ENCODE data around the gene DYNC1I1. TPM values are rescaled to one million over a fixed set of nuclear protein-coding genes. Genes with fewer than 3 reads are reported as not detected.

The DYNC1I1 gene
- total and polyA plus RNA-seq, 2 of the 4 experiments (the other 2 are of a cell fraction) = under 0.01 to 0.15 TPM

DNA sequence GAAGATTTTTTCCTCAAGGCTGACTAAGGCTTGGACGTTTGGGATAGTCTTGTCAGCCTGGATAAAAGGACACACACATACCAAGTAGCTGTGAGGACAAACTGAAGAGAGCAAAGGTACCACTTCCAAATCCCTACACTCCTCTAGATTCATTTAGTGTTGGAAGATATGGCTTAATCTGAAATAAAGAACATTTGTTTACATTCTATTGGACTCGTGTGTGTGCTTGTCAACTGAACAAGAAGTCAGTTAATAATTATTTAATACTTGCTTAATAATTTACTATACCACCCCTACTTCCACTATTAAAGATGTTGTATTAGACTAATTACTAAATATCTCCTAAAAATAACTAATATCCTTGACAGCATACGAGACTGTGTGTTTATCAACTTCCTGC, 23.3 kb upstream of the DYNC1I1 start:
- no CpG with 5 or more reads among the region's 3 CpGs for WGBS, 2 experiments (ENCODE audit: extremely low coverage in 2 of 2, insufficient read length in 1 of 2)
- dilution Hi-C loops (cut with HindIII; ENCODE audit: low sequenced_read_pairs, unreplicated experiment) (no loop called here), in situ Hi-C loops (cut with MboI; ENCODE audit: low sequenced_read_pairs) (no loop called here), intact Hi-C loops (cut with micrococcal nuclease) (no loop called here)
- Histone ChIP-seq H3K56ac (ENCODE audit: extremely low read depth, insufficient read depth, low read length) (no peak overlapping the region), H4K20me1 (ENCODE audit: insufficient read depth, low read length) (no peaks in the 10 kb centered on the region), H3K4ac (ENCODE audit: low read depth, low read length) (no peak overlapping the region), H2BK120ac (ENCODE audit: low read depth, low read length) (no peak overlapping the region), H3K4me2 (ENCODE audit: low read depth, low read length) (no peak overlapping the region), H3K4me3 (ENCODE audit: insufficient read depth, low read depth, low read length) (no peak overlapping the region), H2AFZ (replicated peaks; ENCODE audit: low read length, poor library complexity) (no peak overlapping the region), H3K9me3 (ENCODE audit: control insufficient read depth, insufficient read depth, low read length) (no peaks in the 10 kb centered on the region), H3K9ac (ENCODE audit: low read depth, low read length) (no peak overlapping the region), H3K23ac (ENCODE audit: low read depth, low read length) (no peak overlapping the region), H2BK15ac (ENCODE audit: low read depth, low read length) (no peak overlapping the region), H3K4me1 (ENCODE audit: control insufficient read depth, insufficient read depth, low read length) (no peaks in the 10 kb centered on the region), H2AK9ac (replicated peaks; ENCODE audit: low read depth, low read length, poor library complexity) (no peak overlapping the region), H3K27me3 (ENCODE audit: control insufficient read depth, insufficient read depth, low read length) (no peaks in the 10 kb centered on the region), H2BK5ac (ENCODE audit: low read depth, low read length, poor library complexity, severe bottlenecking) (no peak overlapping the region), H2BK20ac (ENCODE audit: low read depth, low read length) (no peak overlapping the region), H4K8ac (ENCODE audit: low read depth in 2 of 2, low read length in 2 of 2) (no peak overlapping the region), H4K5ac (ENCODE audit: low read depth, low read length) (no peak overlapping the region), H3K36me3 (ENCODE audit: control insufficient read depth, insufficient read depth, low read length) (no peaks in the 10 kb centered on the region), H3K14ac (replicated peaks; ENCODE audit: low read depth, low read length) (no peak overlapping the region), H2AK5ac (ENCODE audit: low read depth, low read length) (no peak overlapping the region), H3K18ac (ENCODE audit: low read depth, low read length) (no peak overlapping the region), H3K79me1 (ENCODE audit: low read depth in 1 of 2, low read length in 2 of 2) (no peaks in the 10 kb centered on the region), H4K91ac (ENCODE audit: insufficient read depth, low read depth, low read length) (no peak overlapping the region), H3K27ac (ENCODE audit: insufficient read depth, low read length) (no peak overlapping the region), H3K9me1 (ENCODE audit: insufficient read depth, low read length) (no peaks in the 10 kb centered on the region)
- no peak for ATAC-seq (ENCODE audit: low read depth)
- DNase-seq = no peak
- no TSS peak for BruUV-seq (replicated peaks)
- POLR2A ChIA-PET (ENCODE audit: unreplicated experiment) = no interaction called here
- CTCF ChIA-PET = no interaction called here
- TF ChIP-seq CHD1 (IDR thresholded peaks at IDR 0.05; ENCODE audit: low read depth, low read length) (no peak), CTCF (conservative IDR thresholded peaks at IDR 0.05; ENCODE audit: low read depth, low read length) (no peak), POLR2A (IDR thresholded peaks at IDR 0.05; ENCODE audit: low read depth, low read length) (no peak), MAZ (IDR thresholded peaks at IDR 0.05; ENCODE audit: borderline replicate concordance, low read depth, low read length) (no peak), BHLHE40 (IDR thresholded peaks at IDR 0.05; ENCODE audit: low read depth, low read length) (no peak), MAFK (IDR thresholded peaks at IDR 0.05; ENCODE audit: low read depth, low read length) (no peak), MXI1 (IDR thresholded peaks at IDR 0.05; ENCODE audit: borderline replicate concordance, low read depth, low read length) (no peak), SMC3 (IDR thresholded peaks at IDR 0.05; ENCODE audit: low read depth, low read length) (no peak), FOS (IDR thresholded peaks at IDR 0.05; ENCODE audit: low read depth, low read length) (no peak)
